Measurements from ENCODE around the gene EFNB2. TPM values are rescaled to one million over a fixed set of nuclear protein-coding genes. Genes with fewer than 3 reads are reported as not detected.

The EFNB2 gene
- total and polyA plus RNA-seq, 2 of the 8 experiments (the other 6 are each of a cell fraction or from before 2014, with no cell fraction given): 8.2 to 12.0 TPM

- H2BK15ac ChIP-seq (ENCODE audit: low read length): no peak overlapping the region
- ChIA-PET CTCF (ENCODE audit: partially characterized antibody) (interaction anchor here (0.6 to 1.4 kb wide), 4 partner anchors 8 to 443 kb away, joined by 3 to 5 read pairs (median 4); no protein-coding TSS in a partner anchor), POLR2A (ENCODE audit: partially characterized antibody) (interaction anchor here (1.0 kb wide), 1 partner anchor 8 kb away, joined by 3 read pairs; no protein-coding TSS in a partner anchor)
- no peaks in the 10 kb centered on the region for H3K36me3 ChIP-seq (ENCODE audit: control insufficient read depth in 2 of 4, insufficient read depth in 4 of 4, low read length in 3 of 4)
- 57% methylated on average over 2 of the region's 2 CpGs; no CpG with 5 or more reads in 1 of the 2 experiments for WGBS, 2 experiments (ENCODE audit: extremely low coverage in 1 of 2, insufficient coverage in 1 of 2, insufficient read length in 1 of 2, insufficient replicate concordance in 2 of 2, low coverage in 1 of 2, low lambda C conversion rate in 2 of 2, missing lambda C conversion rate in 1 of 2)
- H3K27me3 ChIP-seq (replicated peaks in 1 of 4; ENCODE audit: control insufficient read depth in 3 of 4, extremely low read depth in 1 of 4, insufficient read depth in 3 of 4, low read length in 3 of 4): no peaks in the 10 kb centered on the region
- H4K20me1 ChIP-seq (replicated peaks in 1 of 2; ENCODE audit: control insufficient read depth in 1 of 2, insufficient read depth in 2 of 2, low read length in 2 of 2): peaks cover 0 to 18% of the 10 kb centered on the region in 2 experiments
- H3K56ac ChIP-seq (replicated peaks; ENCODE audit: insufficient read length, low read depth, low read length): no peak overlapping the region
- no peak overlapping the region for H3K27ac ChIP-seq (ENCODE audit: low read depth, low read length)
- no peak overlapping the region for H4K91ac ChIP-seq (replicated peaks; ENCODE audit: insufficient read length, low read length)
- H3K9me3 ChIP-seq (ENCODE audit: insufficient read depth in 2 of 2, low read depth in 1 of 2, low read length in 1 of 2): no peaks in the 10 kb centered on the region
- no peak overlapping the region for H3K4me2 ChIP-seq (ENCODE audit: insufficient read depth in 1 of 2, low read depth in 2 of 2, low read length in 2 of 2)
- H3K4me3 ChIP-seq (ENCODE audit: extremely low read depth in 1 of 4, insufficient read depth in 2 of 4, low read depth in 3 of 4, low read length in 4 of 4): no peak overlapping the region
- H3K18ac ChIP-seq (ENCODE audit: extremely low read depth, low read length): no peak overlapping the region
- H2BK120ac ChIP-seq (replicated peaks; ENCODE audit: low read depth, low read length): no peak overlapping the region
- H3K9ac ChIP-seq (replicated peaks in 1 of 4; ENCODE audit: extremely low read depth in 1 of 4, low read depth in 3 of 4, low read length in 3 of 4): no peak overlapping the region
- H2BK20ac ChIP-seq (ENCODE audit: low read length): no peak overlapping the region
- peaks cover 0 to 88% of the 10 kb centered on the region in 2 experiments; a peak in 2 of 4 replicates for H3K79me2 ChIP-seq (ENCODE audit: control insufficient read depth in 1 of 2, insufficient read depth in 2 of 2, low read length in 2 of 2)
- TF ChIP-seq BACH1 (IDR thresholded peaks at IDR 0.05; ENCODE audit: low read length) (no peak), MAX (IDR thresholded peaks at IDR 0.05) (no peak)
- no peak overlapping the region for H4K8ac ChIP-seq (ENCODE audit: extremely low read depth, insufficient read depth, low read length)
- DNase-seq (ENCODE audit: low read depth in 1 of 2, low spot score in 2 of 2): no peak
- H2BK5ac ChIP-seq (ENCODE audit: low read depth, low read length): no peak overlapping the region
- no peak overlapping the region for H4K5ac ChIP-seq (ENCODE audit: insufficient read length, low read depth, low read length)
- no peaks in the 10 kb centered on the region; the same call in 1 of the 2 replicates for H3K79me1 ChIP-seq (ENCODE audit: low read depth, low read length)
- no peak overlapping the region for H3K14ac ChIP-seq (ENCODE audit: insufficient read length)
- no peak overlapping the region for H3K23ac ChIP-seq (ENCODE audit: insufficient read length)
- H3K4ac ChIP-seq (replicated peaks; ENCODE audit: insufficient read length, low read depth, low read length): no peak overlapping the region
- H2BK12ac ChIP-seq (ENCODE audit: low read depth, low read length): no peak overlapping the region
- peaks cover 14 to 40% (median 25%) of the 10 kb centered on the region in 4 experiments; a peak in 6 of 7 replicates for H3K4me1 ChIP-seq (replicated peaks in 1 of 4; ENCODE audit: control insufficient read depth in 3 of 4, insufficient read depth in 4 of 4, low read length in 3 of 4)
- FAIRE-seq: no peak
- no peak overlapping the region for H2AFZ ChIP-seq (ENCODE audit: low read length)
- H2AK5ac ChIP-seq (ENCODE audit: low read depth, low read length): no peak overlapping the region
- no peaks in the 10 kb centered on the region for H3K23me2 ChIP-seq (ENCODE audit: low read depth, low read length)
Observed at GRCh38 chr13:106527826-106528225, 7.6 kb downstream of the EFNB2 start.

Data from H1 (cell line).